ENCODE data around the gene TSSK3. TPM values are rescaled to one million over a fixed set of nuclear protein-coding genes. Genes with fewer than 3 reads are reported as not detected.

Gene TSSK3
- total and polyA plus RNA-seq, 9 of the 15 experiments (the other 6 are each of a cell fraction or from before 2014, with no cell fraction given) = 0.27 to 2.8 (median 1.9) TPM

- TF ChIP-seq NKRF (IDR thresholded peaks at IDR 0.05; ENCODE audit: borderline replicate concordance) (0 out of 2 replicates have a peak, but pooled peaks have one; percentile 30), NCOA2 (IDR thresholded peaks at IDR 0.05; ENCODE audit: partially characterized antibody in 2 of 2) (no peak), SETDB1 (IDR thresholded peaks at IDR 0.05; ENCODE audit: low read length) (no peak), EWSR1 (IDR thresholded peaks at IDR 0.05; ENCODE audit: borderline replicate concordance, low read depth, partially characterized antibody) (no peak), MCM3 (IDR thresholded peaks at IDR 0.05) (no peak), NRF1 (conservative IDR thresholded peaks at IDR 0.05 in 1 of 2, IDR thresholded peaks at IDR 0.05 in 1 of 2) (no peak), TSC22D4 (tag; IDR thresholded peaks at IDR 0.05) (peak; percentile 54; the same call in 1 of the 2 replicates), CBX2 (IDR thresholded peaks at IDR 0.05; ENCODE audit: insufficient read depth, low read length, poor library complexity, severe bottlenecking) (no peak), NR2F6 (CRISPR knock-in tag; IDR thresholded peaks at IDR 0.05) (no peak), POLR2A (conservative IDR thresholded peaks at IDR 0.05) (peak; percentile 12; the same call in 1 of the 2 replicates), ZNF280A (IDR thresholded peaks at IDR 0.05; ENCODE audit: low read depth, partially characterized antibody) (no peak), HNRNPL (IDR thresholded peaks at IDR 0.05; ENCODE audit: low read depth, low read length) (no peak), PTBP1 (IDR thresholded peaks at IDR 0.05; ENCODE audit: low read depth, low read length) (0 out of 2 replicates have a peak, but pooled peaks have one; percentile 17), ELF4 (CRISPR knock-in tag; IDR thresholded peaks at IDR 0.05) (0 out of 2 replicates have a peak, but pooled peaks have one; percentile 9), ZNF766 (CRISPR knock-in tag; conservative IDR thresholded peaks at IDR 0.05) (no peak), OTX1 (CRISPR knock-in tag; IDR thresholded peaks at IDR 0.05) (0 out of 2 replicates have a peak, but pooled peaks have one; percentile 43)
- TF ChIP-seq, protein P1, sequence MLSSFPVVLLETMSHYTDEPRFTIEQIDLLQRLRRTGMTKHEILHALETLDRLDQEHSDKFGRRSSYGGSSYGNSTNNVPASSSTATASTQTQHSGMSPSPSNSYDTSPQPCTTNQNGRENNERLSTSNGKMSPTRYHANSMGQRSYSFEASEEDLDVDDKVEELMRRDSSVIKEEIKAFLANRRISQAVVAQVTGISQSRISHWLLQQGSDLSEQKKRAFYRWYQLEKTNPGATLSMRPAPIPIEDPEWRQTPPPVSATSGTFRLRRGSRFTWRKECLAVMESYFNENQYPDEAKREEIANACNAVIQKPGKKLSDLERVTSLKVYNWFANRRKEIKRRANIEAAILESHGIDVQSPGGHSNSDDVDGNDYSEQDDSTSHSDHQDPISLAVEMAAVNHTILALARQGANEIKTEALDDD (IDR thresholded peaks at IDR 0.05) = no peak
- TF ChIP-seq, protein P2, sequence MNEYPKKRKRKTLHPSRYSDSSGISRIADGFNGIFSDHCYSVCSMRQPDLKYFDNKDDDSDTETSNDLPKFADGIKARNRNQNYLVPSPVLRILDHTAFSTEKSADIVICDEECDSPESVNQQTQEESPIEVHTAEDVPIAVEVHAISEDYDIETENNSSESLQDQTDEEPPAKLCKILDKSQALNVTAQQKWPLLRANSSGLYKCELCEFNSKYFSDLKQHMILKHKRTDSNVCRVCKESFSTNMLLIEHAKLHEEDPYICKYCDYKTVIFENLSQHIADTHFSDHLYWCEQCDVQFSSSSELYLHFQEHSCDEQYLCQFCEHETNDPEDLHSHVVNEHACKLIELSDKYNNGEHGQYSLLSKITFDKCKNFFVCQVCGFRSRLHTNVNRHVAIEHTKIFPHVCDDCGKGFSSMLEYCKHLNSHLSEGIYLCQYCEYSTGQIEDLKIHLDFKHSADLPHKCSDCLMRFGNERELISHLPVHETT (CRISPR knock-in tag; conservative IDR thresholded peaks at IDR 0.05 in 1 of 2, IDR thresholded peaks at IDR 0.05 in 1 of 2) = no peak
- TF ChIP-seq, protein P3, sequence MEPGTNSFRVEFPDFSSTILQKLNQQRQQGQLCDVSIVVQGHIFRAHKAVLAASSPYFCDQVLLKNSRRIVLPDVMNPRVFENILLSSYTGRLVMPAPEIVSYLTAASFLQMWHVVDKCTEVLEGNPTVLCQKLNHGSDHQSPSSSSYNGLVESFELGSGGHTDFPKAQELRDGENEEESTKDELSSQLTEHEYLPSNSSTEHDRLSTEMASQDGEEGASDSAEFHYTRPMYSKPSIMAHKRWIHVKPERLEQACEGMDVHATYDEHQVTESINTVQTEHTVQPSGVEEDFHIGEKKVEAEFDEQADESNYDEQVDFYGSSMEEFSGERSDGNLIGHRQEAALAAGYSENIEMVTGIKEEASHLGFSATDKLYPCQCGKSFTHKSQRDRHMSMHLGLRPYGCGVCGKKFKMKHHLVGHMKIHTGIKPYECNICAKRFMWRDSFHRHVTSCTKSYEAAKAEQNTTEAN (CRISPR knock-in tag; IDR thresholded peaks at IDR 0.05) = no peak
- TF ChIP-seq, protein P4, sequence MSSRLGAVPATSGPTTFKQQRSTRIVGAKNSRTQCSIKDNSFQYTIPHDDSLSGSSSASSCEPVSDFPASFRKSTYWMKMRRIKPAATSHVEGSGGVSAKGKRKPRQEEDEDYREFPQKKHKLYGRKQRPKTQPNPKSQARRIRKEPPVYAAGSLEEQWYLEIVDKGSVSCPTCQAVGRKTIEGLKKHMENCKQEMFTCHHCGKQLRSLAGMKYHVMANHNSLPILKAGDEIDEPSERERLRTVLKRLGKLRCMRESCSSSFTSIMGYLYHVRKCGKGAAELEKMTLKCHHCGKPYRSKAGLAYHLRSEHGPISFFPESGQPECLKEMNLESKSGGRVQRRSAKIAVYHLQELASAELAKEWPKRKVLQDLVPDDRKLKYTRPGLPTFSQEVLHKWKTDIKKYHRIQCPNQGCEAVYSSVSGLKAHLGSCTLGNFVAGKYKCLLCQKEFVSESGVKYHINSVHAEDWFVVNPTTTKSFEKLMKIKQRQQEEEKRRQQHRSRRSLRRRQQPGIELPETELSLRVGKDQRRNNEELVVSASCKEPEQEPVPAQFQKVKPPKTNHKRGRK (tag; IDR thresholded peaks at IDR 0.05) = peak; percentile 89
Measured at GRCh38 chr1:32356478-32356877, 5.9 kb upstream of the TSSK3 start (continued).
